Measurements from ENCODE around the gene SFTPD. TPM values are rescaled to one million over a fixed set of nuclear protein-coding genes. Genes with fewer than 3 reads are reported as not detected.
"Not testable (repeated sequence)": the region's sequence is repeated elsewhere in the genome, so short reads cannot be mapped to it uniquely, and the experiment has no call there.

The SFTPD gene
- total RNA-seq, 1 experiment from 2014 or later: 0.21 TPM

- DNase-seq: no peak
- H3K36me3 ChIP-seq (replicated peaks; ENCODE audit: control insufficient read depth, insufficient read depth, low read length): no peaks in the 10 kb centered on the region
- no peaks in the 10 kb centered on the region for H3K27me3 ChIP-seq (ENCODE audit: control insufficient read depth, insufficient read depth, low read length)
- no peak overlapping the region for H3K4me3 ChIP-seq (ENCODE audit: insufficient read depth, low read depth, low read length)
Observed at GRCh38 chr10:79923145-79923544, 25.8 kb downstream of the SFTPD start.

DNA sequence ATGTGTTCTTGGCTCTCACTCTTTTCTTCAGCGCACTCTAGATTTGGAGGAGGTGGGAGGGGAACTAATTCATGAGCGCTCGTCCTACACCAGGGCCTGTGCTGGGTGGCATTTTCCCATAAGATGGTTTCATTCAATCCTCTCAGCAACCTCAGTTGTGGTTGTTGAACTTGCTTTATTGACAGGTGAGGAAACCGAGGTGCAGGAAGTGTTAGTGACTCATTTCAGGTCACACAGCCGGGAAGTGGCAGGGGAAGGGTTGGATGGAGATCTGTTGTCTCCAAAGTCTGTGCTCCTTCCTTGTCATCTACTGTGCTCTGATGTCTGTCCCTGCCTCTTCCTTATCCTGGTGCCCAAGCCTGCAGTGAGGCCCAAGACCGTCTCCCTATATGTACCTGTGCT, 26.9 kb downstream of the SFTPD start:
- not testable (repeated sequence) for H3K36me3 ChIP-seq (replicated peaks; ENCODE audit: control insufficient read depth, insufficient read depth, low read length); H3K4me3 ChIP-seq (ENCODE audit: insufficient read depth, low read depth, low read length); DNase-seq; H3K27me3 ChIP-seq (ENCODE audit: control insufficient read depth, insufficient read depth, low read length)

- H3K36me3 ChIP-seq (replicated peaks; ENCODE audit: control insufficient read depth, insufficient read depth, low read length); H3K4me3 ChIP-seq (ENCODE audit: insufficient read depth, low read depth, low read length); DNase-seq; H3K27me3 ChIP-seq (ENCODE audit: control insufficient read depth, insufficient read depth, low read length): not testable (repeated sequence)
Observed at GRCh38 chr10:79915838-79916237, 33.1 kb downstream of the SFTPD start.

DNA sequence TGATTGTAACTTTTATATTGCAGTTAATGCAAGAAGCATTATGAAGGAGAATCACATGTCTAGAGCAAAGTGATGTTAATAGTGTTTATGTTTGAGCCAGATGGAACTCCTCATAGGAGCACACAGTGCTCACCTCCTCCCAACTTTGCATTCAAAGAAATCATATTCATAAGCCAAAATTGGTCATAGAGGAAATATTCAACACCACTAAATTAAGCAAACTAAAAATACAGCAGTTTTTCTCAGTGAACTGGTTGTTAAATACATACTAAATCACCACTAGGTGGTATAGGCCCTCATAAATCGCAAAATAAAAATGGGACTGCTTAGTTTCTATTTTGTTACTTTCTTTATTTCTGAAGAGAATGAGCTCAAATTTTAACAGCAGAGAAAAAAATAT, 34.4 kb downstream of the SFTPD start:
- not testable (repeated sequence) for H3K4me3 ChIP-seq (ENCODE audit: insufficient read depth, low read depth, low read length); DNase-seq; H3K27me3 ChIP-seq (ENCODE audit: control insufficient read depth, insufficient read depth, low read length); H3K36me3 ChIP-seq (replicated peaks; ENCODE audit: control insufficient read depth, insufficient read depth, low read length)

- no peak for DNase-seq
- H3K4me3 ChIP-seq (ENCODE audit: insufficient read depth, low read depth, low read length): no peak overlapping the region
- H3K36me3 ChIP-seq (replicated peaks; ENCODE audit: control insufficient read depth, insufficient read depth, low read length): no peaks in the 10 kb centered on the region
- H3K27me3 ChIP-seq (ENCODE audit: control insufficient read depth, insufficient read depth, low read length): no peaks in the 10 kb centered on the region
Observed at GRCh38 chr10:79910836-79911235, 38.1 kb downstream of the SFTPD start.

GRCh38 chr10:79910344-79910743, 38.6 kb downstream of the SFTPD start:
- Histone ChIP-seq H3K4me3 (ENCODE audit: insufficient read depth, low read depth, low read length) (no peak overlapping the region), H3K36me3 (replicated peaks; ENCODE audit: control insufficient read depth, insufficient read depth, low read length) (no peaks in the 10 kb centered on the region), H3K27me3 (ENCODE audit: control insufficient read depth, insufficient read depth, low read length) (no peaks in the 10 kb centered on the region)
- DNase-seq: no peak

GRCh38 chr10:79905322-79906314, 43.3 kb downstream of the SFTPD start:
- DNase-seq: no peak
- Histone ChIP-seq H3K36me3 (replicated peaks; ENCODE audit: control insufficient read depth, insufficient read depth, low read length) (no peaks in the 10 kb centered on the region), H3K27me3 (ENCODE audit: control insufficient read depth, insufficient read depth, low read length) (peaks cover 4% of the 10 kb centered on the region), H3K4me3 (ENCODE audit: insufficient read depth, low read depth, low read length) (peak overlapping the region; percentile 64)

- Histone ChIP-seq H3K27me3 (ENCODE audit: control insufficient read depth, insufficient read depth, low read length) (peaks cover 4% of the 10 kb centered on the region), H3K36me3 (replicated peaks; ENCODE audit: control insufficient read depth, insufficient read depth, low read length) (no peaks in the 10 kb centered on the region), H3K4me3 (ENCODE audit: insufficient read depth, low read depth, low read length) (peak overlapping the region; percentile 64)
- DNase-seq: peak; percentile 78
Observed at GRCh38 chr10:79904671-79905321, 44.1 kb downstream of the SFTPD start.

GRCh38 chr10:79901571-79901970, 47.3 kb downstream of the SFTPD start:
- not testable (repeated sequence) for H3K4me3 ChIP-seq (ENCODE audit: insufficient read depth, low read depth, low read length); H3K27me3 ChIP-seq (ENCODE audit: control insufficient read depth, insufficient read depth, low read length); DNase-seq; H3K36me3 ChIP-seq (replicated peaks; ENCODE audit: control insufficient read depth, insufficient read depth, low read length)

DNA sequence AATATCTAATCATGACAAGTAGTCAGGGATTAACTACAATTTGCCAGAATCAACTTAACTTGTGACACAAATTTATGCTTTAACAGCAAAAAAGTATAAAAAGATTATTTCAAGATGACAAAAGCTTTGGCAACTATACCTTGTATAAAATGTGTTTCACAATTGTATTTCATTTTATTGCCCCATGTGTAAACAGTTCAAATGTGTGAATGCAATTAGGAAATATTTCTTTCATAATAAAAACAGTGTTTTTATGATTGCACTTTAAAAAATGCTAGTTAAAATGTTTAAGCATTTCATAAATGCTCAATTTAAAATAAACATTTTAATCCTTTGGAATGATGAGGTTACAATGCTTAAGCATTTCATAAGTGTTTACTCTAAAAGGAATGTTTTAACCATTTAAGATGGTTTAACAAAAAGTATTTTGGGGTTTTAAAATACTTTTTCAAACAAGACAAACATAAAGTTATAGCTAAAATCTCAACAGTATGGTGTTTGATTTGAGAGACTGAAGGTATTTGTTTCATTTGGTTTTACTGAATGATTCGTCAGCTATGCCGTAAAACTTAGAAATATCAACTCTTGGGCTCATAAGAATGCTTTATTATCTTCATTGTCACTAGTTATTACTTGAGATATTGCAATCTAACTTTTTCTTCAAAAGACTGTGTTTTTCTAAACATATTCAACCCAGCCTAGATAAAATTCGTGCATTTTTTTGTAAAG, 50.1 kb downstream of the SFTPD start:
- Histone ChIP-seq H3K4me3 (ENCODE audit: insufficient read depth, low read depth, low read length) (no peak overlapping the region), H3K27me3 (ENCODE audit: control insufficient read depth, insufficient read depth, low read length) (peaks cover 2% of the 10 kb centered on the region), H3K36me3 (replicated peaks; ENCODE audit: control insufficient read depth, insufficient read depth, low read length) (no peaks in the 10 kb centered on the region)
- DNase-seq: no peak

GRCh38 chr10:79892896-79893295, 56.0 kb downstream of the SFTPD start:
- not testable (repeated sequence) for DNase-seq; H3K36me3 ChIP-seq (replicated peaks; ENCODE audit: control insufficient read depth, insufficient read depth, low read length); H3K27me3 ChIP-seq (ENCODE audit: control insufficient read depth, insufficient read depth, low read length); H3K4me3 ChIP-seq (ENCODE audit: insufficient read depth, low read depth, low read length)

DNA sequence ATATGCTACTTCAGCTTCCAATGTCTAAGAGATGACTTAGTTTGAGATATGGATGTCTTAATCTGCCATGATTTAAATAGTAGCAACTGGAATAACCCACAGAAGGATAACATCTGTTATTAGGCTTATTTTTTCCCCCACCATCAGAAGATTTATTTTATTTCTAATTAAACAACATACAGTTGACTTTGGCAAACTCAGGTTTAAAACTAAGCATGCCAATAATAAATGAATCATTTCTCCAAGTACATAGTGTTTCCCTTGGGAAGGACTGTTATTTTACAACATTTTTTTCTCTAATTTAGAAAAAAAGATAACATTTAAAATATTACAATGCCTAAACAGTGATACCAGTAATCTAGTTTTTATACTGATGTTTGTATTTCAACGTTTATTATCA, 58.4 kb downstream of the SFTPD start:
- H3K27me3 ChIP-seq (ENCODE audit: control insufficient read depth, insufficient read depth, low read length): no peaks in the 10 kb centered on the region; the same call in 1 of the 2 replicates
- no peak overlapping the region for H3K4me3 ChIP-seq (ENCODE audit: insufficient read depth, low read depth, low read length)
- DNase-seq: no peak
- no peaks in the 10 kb centered on the region for H3K36me3 ChIP-seq (replicated peaks; ENCODE audit: control insufficient read depth, insufficient read depth, low read length)

DNA sequence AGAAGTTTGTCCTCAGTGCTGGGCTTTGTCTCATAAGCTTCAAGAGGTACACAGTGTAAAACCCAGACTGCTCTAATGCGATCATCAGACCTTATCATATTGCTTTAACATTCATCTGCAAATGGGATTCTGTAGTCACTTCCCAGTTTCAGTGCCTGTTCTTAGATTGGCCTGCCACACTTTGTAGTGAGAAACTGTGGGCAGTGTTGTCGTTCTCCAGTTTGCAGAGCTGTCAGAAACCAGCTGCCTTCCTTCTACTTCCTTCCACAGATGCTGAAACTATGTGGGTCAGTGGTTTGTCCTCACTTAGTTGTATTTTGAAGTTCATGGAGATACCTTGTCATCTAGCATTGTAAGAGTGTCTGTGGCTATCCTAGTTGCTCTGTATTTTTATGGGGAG, 59.9 kb downstream of the SFTPD start:
- not testable (repeated sequence) for H3K4me3 ChIP-seq (ENCODE audit: insufficient read depth, low read depth, low read length); H3K27me3 ChIP-seq (ENCODE audit: control insufficient read depth, insufficient read depth, low read length); H3K36me3 ChIP-seq (replicated peaks; ENCODE audit: control insufficient read depth, insufficient read depth, low read length); DNase-seq

Data from H7 (cell line).